KOPT-K1 (cell line): ENCODE measurements around the gene FLT1.

Source experiments
- H3K27ac ChIP-seq: fragments of 200-600 bp; sonication (generic); 2 replicates; pipeline ENCODE4 v1.5.1; 2016; ENCODE audit warnings: antibody characterized with exemption, mild to moderate bottlenecking, low read depth, low read length; ENCODE audit not compliant: poor library complexity, severe bottlenecking
- H3K36me3 ChIP-seq: fragments of 200-600 bp; sonication (generic); 2 replicates; pipeline ENCODE4 v1.5.1; 2017; ENCODE audit warnings: antibody characterized with exemption, mild to moderate bottlenecking, low read length, moderate library complexity; ENCODE audit not compliant: insufficient read depth
- H3K9me3 ChIP-seq: fragments of 200-600 bp; sonication (generic); 2 replicates; pipeline ENCODE4 v1.5.1; 2017; ENCODE audit warnings: antibody characterized with exemption, low read length, mild to moderate bottlenecking; ENCODE audit not compliant: insufficient read depth, poor library complexity, severe bottlenecking

Gene FLT1

DNA sequence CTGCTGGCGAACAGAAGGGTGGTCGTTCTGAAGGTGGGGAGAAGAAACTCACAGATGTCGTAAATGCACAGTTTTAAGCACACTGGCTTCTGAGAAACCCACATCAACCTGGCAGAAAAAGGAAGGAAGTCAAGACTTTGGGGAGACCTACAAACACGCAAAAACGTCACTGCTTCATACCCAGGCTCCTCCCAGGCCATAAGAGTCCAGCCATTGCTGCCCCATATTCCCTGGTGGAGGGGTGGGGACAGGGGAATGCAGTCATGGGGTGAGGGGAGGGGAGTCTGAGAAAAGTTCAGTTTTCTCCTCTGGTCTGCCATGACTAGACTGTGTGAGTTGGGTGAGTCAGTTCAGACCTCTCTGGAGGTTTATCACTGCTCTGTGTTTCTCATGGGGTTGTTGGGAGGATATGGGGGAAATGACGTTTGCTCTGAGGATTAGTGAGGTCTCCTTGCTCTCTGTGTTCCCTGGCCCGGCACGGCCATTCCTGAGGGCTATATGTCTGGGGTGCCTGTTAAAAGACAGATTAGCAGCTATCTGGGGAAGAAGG is 139.0 kb downstream of the FLT1 start:
- peak overlapping the region; percentile 76 for H3K27ac ChIP-seq
- no peaks in the 10 kb centered on the region for H3K36me3 ChIP-seq
- no peaks in the 10 kb centered on the region for H3K9me3 ChIP-seq

- H3K27ac ChIP-seq = peak overlapping the region; percentile 76
Measured at GRCh38 chr13:28355046-28355821, 139.7 kb downstream of the FLT1 start.

DNA sequence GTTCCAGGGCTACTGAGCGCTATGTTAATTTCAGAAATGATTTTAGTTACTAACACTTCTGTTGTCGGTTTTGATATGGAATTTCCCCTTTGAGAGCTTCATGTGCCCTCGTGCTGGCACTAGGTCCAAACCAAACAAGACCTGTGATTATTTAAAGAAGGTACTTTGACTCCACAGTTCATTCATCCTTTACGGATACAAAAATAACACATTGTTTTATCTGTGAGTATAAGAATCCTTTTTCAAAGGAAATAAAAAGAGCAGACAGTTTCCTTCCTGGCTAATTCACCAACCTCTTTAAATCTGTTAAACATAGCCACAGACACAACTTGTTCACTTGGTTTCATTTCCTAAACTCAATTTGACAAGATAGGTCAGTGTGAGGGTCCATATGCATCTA is 141.2 kb downstream of the FLT1 start:
- no peaks in the 10 kb centered on the region for H3K9me3 ChIP-seq
- H3K36me3 ChIP-seq = no peaks in the 10 kb centered on the region
- peak overlapping the region; percentile 10 for H3K27ac ChIP-seq

More at GRCh38 chr13:28355046-28355821, 139.7 kb downstream of the FLT1 start:
- no peaks in the 10 kb centered on the region for H3K9me3 ChIP-seq
- H3K36me3 ChIP-seq = no peaks in the 10 kb centered on the region

GRCh38 chr13:28349907-28350654 is 144.8 kb downstream of the FLT1 start:
- Histone ChIP-seq H3K9me3 (no peaks in the 10 kb centered on the region), H3K27ac (no peak overlapping the region), H3K36me3 (no peaks in the 10 kb centered on the region)

- no peaks in the 10 kb centered on the region for H3K36me3 ChIP-seq
- H3K27ac ChIP-seq = no peak overlapping the region
- no peaks in the 10 kb centered on the region for H3K9me3 ChIP-seq
Measured at GRCh38 chr13:28349371-28349770, 145.6 kb downstream of the FLT1 start.

GRCh38 chr13:28347456-28348371 is 147.2 kb downstream of the FLT1 start:
- Histone ChIP-seq H3K27ac (no peak overlapping the region), H3K36me3 (no peaks in the 10 kb centered on the region), H3K9me3 (no peaks in the 10 kb centered on the region)

DNA sequence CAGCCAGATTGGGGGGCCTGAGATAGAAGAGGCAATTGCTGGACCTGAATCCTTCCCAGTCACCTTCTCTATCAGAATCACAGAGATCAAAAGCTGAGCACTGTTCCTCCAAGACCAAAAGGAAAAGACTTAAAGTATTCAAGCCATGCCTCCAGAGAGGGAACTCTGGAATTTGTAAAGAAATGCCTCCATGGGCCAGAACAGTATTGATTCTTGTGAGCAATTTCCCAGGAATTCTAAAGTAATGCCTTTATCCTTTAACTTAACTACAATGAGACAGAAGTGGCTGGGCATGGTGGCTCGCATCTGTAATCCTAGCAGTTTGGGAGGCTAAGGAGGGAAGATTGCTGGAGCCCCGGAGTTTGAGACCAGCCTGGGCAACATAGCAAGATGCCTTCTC is 148.8 kb downstream of the FLT1 start:
- no peaks in the 10 kb centered on the region for H3K36me3 ChIP-seq
- no peaks in the 10 kb centered on the region for H3K9me3 ChIP-seq
- H3K27ac ChIP-seq = no peak overlapping the region

DNA sequence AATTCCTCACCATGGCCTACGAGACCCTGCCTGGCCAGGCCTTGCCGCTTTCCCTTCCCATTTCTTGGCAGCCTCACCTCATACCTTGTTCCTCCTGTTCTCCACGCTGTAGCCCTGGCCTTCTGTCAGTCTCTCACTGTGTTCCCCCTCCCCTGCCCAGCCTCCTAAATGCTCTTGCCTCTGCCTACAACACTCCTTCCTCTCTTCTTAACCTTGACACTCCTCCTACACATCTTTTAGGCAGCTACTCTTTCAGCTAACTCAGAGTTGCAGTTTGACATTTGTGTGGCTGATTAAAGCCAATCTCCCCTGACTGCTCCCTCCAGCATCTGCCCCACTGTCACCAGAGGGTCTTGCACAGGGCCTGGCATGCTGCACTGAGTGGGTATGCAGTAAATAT is 150.8 kb downstream of the FLT1 start:
- no peaks in the 10 kb centered on the region for H3K9me3 ChIP-seq
- no peaks in the 10 kb centered on the region for H3K36me3 ChIP-seq
- no peak overlapping the region for H3K27ac ChIP-seq

DNA sequence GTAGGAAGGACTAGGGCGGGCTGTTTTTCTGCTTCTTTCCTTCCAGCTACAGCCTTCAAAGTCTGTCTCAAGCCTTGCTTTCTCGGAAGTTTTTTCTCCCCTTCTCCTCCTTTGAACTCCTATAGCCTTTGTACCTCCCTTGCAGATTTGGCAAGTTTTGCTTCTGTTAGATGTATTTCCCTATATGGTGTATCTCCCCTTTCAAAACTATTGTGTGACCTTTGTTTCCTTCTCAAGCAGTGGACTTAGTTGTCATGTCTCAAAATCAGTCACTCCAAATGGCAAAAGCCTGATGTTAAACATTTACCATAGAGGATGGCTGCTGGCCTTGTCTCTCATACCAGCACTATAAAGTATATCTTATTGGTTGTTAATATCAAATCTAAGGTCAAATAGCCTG is 152.7 kb downstream of the FLT1 start:
- no peaks in the 10 kb centered on the region for H3K9me3 ChIP-seq
- no peak overlapping the region for H3K27ac ChIP-seq
- H3K36me3 ChIP-seq = no peaks in the 10 kb centered on the region

- H3K9me3 ChIP-seq = no peaks in the 10 kb centered on the region
- H3K27ac ChIP-seq = no peak overlapping the region
- no peaks in the 10 kb centered on the region for H3K36me3 ChIP-seq
Measured at GRCh38 chr13:28340272-28340793, 154.6 kb downstream of the FLT1 start.

- no peak overlapping the region for H3K27ac ChIP-seq
- no peaks in the 10 kb centered on the region for H3K9me3 ChIP-seq
- H3K36me3 ChIP-seq = no peaks in the 10 kb centered on the region
Measured at GRCh38 chr13:28339419-28339818, 155.5 kb downstream of the FLT1 start.

- no peak overlapping the region for H3K27ac ChIP-seq
- no peaks in the 10 kb centered on the region for H3K9me3 ChIP-seq
- H3K36me3 ChIP-seq = no peaks in the 10 kb centered on the region
Measured at GRCh38 chr13:28338742-28339141, 156.2 kb downstream of the FLT1 start.

DNA sequence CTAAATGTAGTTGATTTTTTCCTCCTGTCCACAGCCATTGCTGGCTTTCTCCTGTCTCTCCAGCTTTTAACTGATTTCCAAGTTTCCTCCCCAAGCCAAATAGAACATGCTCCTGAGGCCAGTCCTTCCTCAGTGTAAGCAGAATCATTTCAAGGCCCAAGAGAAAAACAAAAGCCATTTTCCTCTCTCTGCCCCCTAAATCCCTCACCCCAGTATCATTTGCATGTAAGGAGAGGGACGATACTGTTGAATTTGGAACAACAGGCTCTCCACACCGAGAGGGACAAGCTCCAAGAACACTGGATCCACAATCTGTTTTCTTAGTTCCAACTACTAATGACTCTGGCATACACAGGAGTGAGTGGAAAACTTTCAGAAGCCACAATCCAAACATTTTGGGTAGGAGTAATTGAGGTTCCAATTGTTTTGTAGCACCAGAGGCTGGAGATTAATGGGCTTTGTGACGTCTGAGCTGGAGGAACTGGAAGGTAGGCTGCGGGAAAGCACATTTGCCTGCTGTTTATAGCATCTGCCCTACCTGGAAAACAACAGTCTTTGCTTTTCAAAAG is 156.8 kb downstream of the FLT1 start:
- Histone ChIP-seq H3K27ac (no peak overlapping the region), H3K36me3 (no peaks in the 10 kb centered on the region), H3K9me3 (no peaks in the 10 kb centered on the region)
